Sigmoid colon (tissue), 4 donors: ENCODE data around the gene RPL36A.

Source experiments
- CTCF ChIP-seq, 4 experiments: fragments of 450-650 bp in 3 of 4; fragments of 200-600 bp in 1 of 4; IDR thresholded peaks; one replicate each; pipeline ENCODE4 v1.5.1; 2016 to 2019; ENCODE audit warnings: antibody characterized with exemption in 4 of 4, mild to moderate bottlenecking in 3 of 4, moderate library complexity in 2 of 4
- EP300 ChIP-seq, 4 donors: sonication (generic); formaldehyde crosslinking; IDR thresholded peaks; one replicate each; pipeline ENCODE4 v1.6.1; 2017; ENCODE audit warnings: antibody characterized with exemption in 4 of 4
- POLR2A ChIP-seq, 2 donors: fragments of 450-650 bp; IDR thresholded peaks; one replicate each; pipeline ENCODE4 v1.6.1; 2016; ENCODE audit warnings: antibody characterized with exemption in 2 of 2, mild to moderate bottlenecking in 2 of 2, moderate library complexity in 2 of 2

GRCh38 chrX:101397779-101398178, 7.0 kb downstream of the RPL36A start:
- no peak for TF ChIP-seq POLR2A (IDR thresholded peaks at IDR 0.05)
- TF ChIP-seq EP300 (IDR thresholded peaks at IDR 0.05), result no peak
- TF ChIP-seq CTCF (IDR thresholded peaks at IDR 0.05), result no peak
